Peyer's patch (tissue), 4 donors: Measurements from ENCODE around the gene ABHD17B.

Source experiments
- POLR2A ChIP-seq, 2 donors: fragments of 450-650 bp; IDR thresholded peaks; one replicate each; pipeline ENCODE4 v1.5.1; 2017; ENCODE audit warnings: antibody characterized with exemption in 2 of 2, mild to moderate bottlenecking in 2 of 2, moderate library complexity in 2 of 2
- TF ChIP-seq, protein P1 (sequence below), 6 experiments: fragments of 450-650 bp in 4 of 6; fragments of 200-600 bp in 2 of 6; sonication (generic) in 1 of 6; IDR thresholded peaks; one replicate each; pipeline ENCODE4 v1.5.1; 2017 to 2019; ENCODE audit warnings: antibody characterized with exemption in 6 of 6, mild to moderate bottlenecking in 3 of 6, moderate library complexity in 1 of 6

DNA sequence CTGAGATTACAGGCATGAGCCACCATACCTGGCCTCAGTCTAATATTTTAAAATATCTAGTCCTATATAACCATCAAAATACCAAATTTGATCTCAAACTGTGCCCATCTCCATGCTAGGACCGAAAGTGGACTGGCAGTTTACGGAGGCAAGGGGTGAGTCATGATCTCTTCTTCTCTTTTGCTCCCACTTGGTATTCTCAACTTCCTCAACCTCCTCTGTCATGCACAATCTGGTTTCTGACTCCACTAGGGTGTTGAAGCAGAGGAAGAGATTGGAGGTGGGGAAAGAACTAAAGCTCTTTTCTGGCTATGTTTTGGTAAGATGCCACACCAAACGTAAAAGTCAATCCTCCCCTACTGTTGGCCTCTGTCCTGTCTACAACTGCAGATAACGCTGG is 86.7 kb downstream of the ABHD17B start:
- TF ChIP-seq, protein P1, sequence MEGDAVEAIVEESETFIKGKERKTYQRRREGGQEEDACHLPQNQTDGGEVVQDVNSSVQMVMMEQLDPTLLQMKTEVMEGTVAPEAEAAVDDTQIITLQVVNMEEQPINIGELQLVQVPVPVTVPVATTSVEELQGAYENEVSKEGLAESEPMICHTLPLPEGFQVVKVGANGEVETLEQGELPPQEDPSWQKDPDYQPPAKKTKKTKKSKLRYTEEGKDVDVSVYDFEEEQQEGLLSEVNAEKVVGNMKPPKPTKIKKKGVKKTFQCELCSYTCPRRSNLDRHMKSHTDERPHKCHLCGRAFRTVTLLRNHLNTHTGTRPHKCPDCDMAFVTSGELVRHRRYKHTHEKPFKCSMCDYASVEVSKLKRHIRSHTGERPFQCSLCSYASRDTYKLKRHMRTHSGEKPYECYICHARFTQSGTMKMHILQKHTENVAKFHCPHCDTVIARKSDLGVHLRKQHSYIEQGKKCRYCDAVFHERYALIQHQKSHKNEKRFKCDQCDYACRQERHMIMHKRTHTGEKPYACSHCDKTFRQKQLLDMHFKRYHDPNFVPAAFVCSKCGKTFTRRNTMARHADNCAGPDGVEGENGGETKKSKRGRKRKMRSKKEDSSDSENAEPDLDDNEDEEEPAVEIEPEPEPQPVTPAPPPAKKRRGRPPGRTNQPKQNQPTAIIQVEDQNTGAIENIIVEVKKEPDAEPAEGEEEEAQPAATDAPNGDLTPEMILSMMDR (IDR thresholded peaks at IDR 0.05) = no peak
- TF ChIP-seq POLR2A (IDR thresholded peaks at IDR 0.05) = no peak
